Mesendoderm (in vitro differentiated cells): ENCODE measurements around the gene PSMD4.

Experiments
- DNase-seq: peaks from one replicate; pipeline ENCODE4 v3.0.0; 2013
- H2AK5ac ChIP-seq: 2 replicates; pipeline ENCODE4 v1.6.1; 2013; ENCODE audit warnings: low read length, inconsistent platforms
- H2BK120ac ChIP-seq: 2 replicates; pipeline ENCODE4 v1.6.1; 2013; ENCODE audit warnings: low read depth, mild to moderate bottlenecking, low read length, moderate library complexity, mixed read lengths
- H2BK15ac ChIP-seq: replicated peaks from 2 replicates; pipeline ENCODE4 v1.6.1; 2013; ENCODE audit warnings: low read depth, mild to moderate bottlenecking, moderate library complexity
- H2BK5ac ChIP-seq: 2 replicates; pipeline ENCODE4 v1.6.1; 2013; ENCODE audit warnings: low read length, inconsistent platforms
- H3K18ac ChIP-seq: 2 replicates; pipeline ENCODE4 v1.6.1; 2013; ENCODE audit warnings: mild to moderate bottlenecking, low read length, mixed read lengths
- H3K23ac ChIP-seq: one replicate; pipeline ENCODE4 v1.6.1; 2013; ENCODE audit warnings: low read length
- H3K27ac ChIP-seq: 2 replicates; pipeline ENCODE4 v1.5.1; 2013; ENCODE audit warnings: low read depth, mild to moderate bottlenecking, inconsistent platforms, low read length, moderate library complexity
- H3K27me3 ChIP-seq: 2 replicates; pipeline ENCODE4 v1.6.1; 2013; ENCODE audit warnings: low read length, control low read depth, mild to moderate bottlenecking, inconsistent platforms; ENCODE audit not compliant: insufficient read depth, poor library complexity
- H3K36me3 ChIP-seq: 2 replicates; pipeline ENCODE4 v1.6.1; 2013; ENCODE audit warnings: low read length, inconsistent platforms; ENCODE audit not compliant: control insufficient read depth, insufficient read depth
- H3K4ac ChIP-seq: one replicate; pipeline ENCODE4 v1.6.1; 2013; ENCODE audit warnings: low read depth, mild to moderate bottlenecking, low read length, moderate library complexity
- H3K4me1 ChIP-seq: 2 replicates; pipeline ENCODE4 v1.6.1; 2013; ENCODE audit warnings: low read depth, low read length, inconsistent platforms; ENCODE audit not compliant: control insufficient read depth
- H3K4me2 ChIP-seq: 2 replicates; pipeline ENCODE4 v1.6.1; 2013; ENCODE audit warnings: low read length
- H3K4me3 ChIP-seq: 2 replicates; pipeline ENCODE4 v1.5.1; 2013; ENCODE audit warnings: mild to moderate bottlenecking, low read length
- H3K56ac ChIP-seq: one replicate; pipeline ENCODE4 v1.6.1; 2013; ENCODE audit warnings: low read length
- H3K79me1 ChIP-seq: 2 replicates; pipeline ENCODE4 v1.6.1; 2013; ENCODE audit warnings: low read length, inconsistent platforms
- H3K79me2 ChIP-seq: 2 replicates; pipeline ENCODE4 v1.6.1; 2013; ENCODE audit warnings: mild to moderate bottlenecking, low read length; ENCODE audit not compliant: control insufficient read depth, insufficient read depth
- H3K9ac ChIP-seq: 2 replicates; pipeline ENCODE4 v1.6.1; 2013; ENCODE audit warnings: low read length, inconsistent platforms
- H4K5ac ChIP-seq: one replicate; pipeline ENCODE4 v1.6.1; 2013; ENCODE audit warnings: low read length
- H4K8ac ChIP-seq: one replicate; pipeline ENCODE4 v1.6.1; 2013; ENCODE audit warnings: low read depth, mild to moderate bottlenecking, control low read depth, low read length, moderate library complexity
- WGBS: extraction: QIAGEN DNeasy Blood & Tissue Kit; methylation state at CpG from one replicate; pipeline ENCODE4 v1.1.7; 2013; ENCODE audit warnings: low lambda C conversion rate, missing lambda C conversion rate; ENCODE audit not compliant: insufficient coverage; ENCODE audit errors: extremely low coverage; 5-methylcytosine and 5-hydroxymethylcytosine counted together

Gene PSMD4

GRCh38 chr1:151277249-151277648 is 22.7 kb downstream of the PSMD4 start:
- Histone ChIP-seq H3K4me1 (no peaks in the 10 kb centered on the region), H4K5ac (no peak overlapping the region)

GRCh38 chr1:151281225-151281968 is 26.9 kb downstream of the PSMD4 start:
- Histone ChIP-seq H3K4me3 (peak overlapping the region; percentile 37), H3K9ac (peak overlapping the region; percentile 93), H3K36me3 (no peaks in the 10 kb centered on the region), H3K27me3 (no peaks in the 10 kb centered on the region), H3K18ac (peak overlapping the region; percentile 18), H2AK5ac (no peak overlapping the region), H3K4ac (no peak overlapping the region), H4K5ac (no peak overlapping the region), H3K23ac (no peak overlapping the region), H3K4me2 (peak overlapping the region; percentile 31), H3K79me2 (peaks cover 19% of the 10 kb centered on the region), H2BK120ac (no peak overlapping the region), H2BK15ac (no peak overlapping the region), H3K79me1 (peaks cover 18% of the 10 kb centered on the region), H4K8ac (no peak overlapping the region), H3K27ac (peak overlapping the region; percentile 88), H2BK5ac (peak overlapping the region; percentile 96), H3K56ac (peak overlapping the region; percentile 85), H3K4me1 (no peaks in the 10 kb centered on the region)
- no CpG with 5 or more reads among the region's 48 CpGs for WGBS
- DNase-seq, result peak; percentile 99

More at GRCh38 chr1:151277249-151277648, 22.7 kb downstream of the PSMD4 start:
- no peak overlapping the region for H3K18ac ChIP-seq
- H2BK120ac ChIP-seq, result no peak overlapping the region
- no peaks in the 10 kb centered on the region for H3K79me2 ChIP-seq
- H3K27ac ChIP-seq, result no peak overlapping the region
- no peaks in the 10 kb centered on the region for H3K27me3 ChIP-seq
- H2BK15ac ChIP-seq, result no peak overlapping the region
- no peak overlapping the region for H2BK5ac ChIP-seq
- no peak overlapping the region for H3K9ac ChIP-seq
- H2AK5ac ChIP-seq, result no peak overlapping the region
- WGBS, result no CpG with 5 or more reads among the region's 2 CpGs
- no peak overlapping the region for H3K56ac ChIP-seq
- H3K4ac ChIP-seq, result no peak overlapping the region
- no peak overlapping the region for H3K4me2 ChIP-seq
- H3K4me3 ChIP-seq, result no peak overlapping the region
- H4K8ac ChIP-seq, result no peak overlapping the region
- H3K36me3 ChIP-seq, result no peaks in the 10 kb centered on the region
- DNase-seq, result no peak
- H3K23ac ChIP-seq, result no peak overlapping the region
- H3K79me1 ChIP-seq, result no peaks in the 10 kb centered on the region

GRCh38 chr1:151281969-151282882 is 27.7 kb downstream of the PSMD4 start, which contains the start of gene ZNF687:
ZNF687 (plus strand) TSS chr1:151282299; CDS start chr1:151286292, 3,993 bp downstream.
- H2BK120ac ChIP-seq, result no peak within 1 kb of the TSS
- H4K8ac ChIP-seq, result peak within 1 kb of the TSS; percentile 78
- H3K4me2 ChIP-seq, result peak within 1 kb of the TSS; percentile 95
- H3K56ac ChIP-seq, result peak within 1 kb of the TSS; percentile 92
- H2AK5ac ChIP-seq, result no peak within 1 kb of the TSS
- H3K4ac ChIP-seq, result peak within 1 kb of the TSS; percentile 82
- H3K27me3 ChIP-seq, result no peaks in the 10 kb centered on the region
- H3K9ac ChIP-seq, result peak within 1 kb of the TSS; percentile 93
- peak within 1 kb of the TSS; percentile 96 for H3K23ac ChIP-seq
- H2BK15ac ChIP-seq, result no peak within 1 kb of the TSS
- no peak within 1 kb of the TSS for H4K5ac ChIP-seq
- DNase-seq, result peak; percentile 100
- peak within 1 kb of the TSS; percentile 88 for H3K27ac ChIP-seq
- no peaks in the 10 kb centered on the region for H3K4me1 ChIP-seq
- H3K79me1 ChIP-seq, result peaks cover 19% of the 10 kb centered on the region
- peak within 1 kb of the TSS; percentile 96 for H2BK5ac ChIP-seq
- H3K4me3 ChIP-seq, result peak within 1 kb of the TSS; percentile 77
- WGBS, result no CpG with 5 or more reads among the region's 74 CpGs
- H3K18ac ChIP-seq, result peak within 1 kb of the TSS; percentile 81
- peaks cover 19% of the 10 kb centered on the region for H3K79me2 ChIP-seq
- peaks cover 7% of the 10 kb centered on the region for H3K36me3 ChIP-seq

- Histone ChIP-seq H3K4ac (peak overlapping the region; percentile 82), H4K5ac (no peak overlapping the region), H3K79me1 (peaks cover 20% of the 10 kb centered on the region), H3K23ac (peak overlapping the region; percentile 96), H2BK5ac (no peak overlapping the region), H3K79me2 (peaks cover 19% of the 10 kb centered on the region), H3K4me1 (no peaks in the 10 kb centered on the region), H3K4me2 (peak overlapping the region; percentile 95), H3K36me3 (peaks cover 8% of the 10 kb centered on the region), H2AK5ac (no peak overlapping the region), H3K56ac (peak overlapping the region; percentile 92), H2BK15ac (no peak overlapping the region), H4K8ac (peak overlapping the region; percentile 78), H3K27me3 (no peaks in the 10 kb centered on the region), H3K27ac (peak overlapping the region; percentile 87), H3K4me3 (peak overlapping the region; percentile 77), H2BK120ac (no peak overlapping the region), H3K9ac (peak overlapping the region; percentile 81), H3K18ac (peak overlapping the region; percentile 81)
- WGBS, result no CpG with 5 or more reads among the region's 44 CpGs
- peak; percentile 68 for DNase-seq
Observed at GRCh38 chr1:151282883-151283725, 28.6 kb downstream of the PSMD4 start.

- Histone ChIP-seq H3K36me3 (peaks cover 11% of the 10 kb centered on the region), H2AK5ac (no peak overlapping the region), H3K4me2 (no peak overlapping the region), H4K8ac (no peak overlapping the region), H3K79me1 (peaks cover 20% of the 10 kb centered on the region), H3K79me2 (peaks cover 19% of the 10 kb centered on the region), H3K4me1 (no peaks in the 10 kb centered on the region), H2BK15ac (no peak overlapping the region), H3K18ac (no peak overlapping the region), H3K27me3 (no peaks in the 10 kb centered on the region), H3K9ac (peak overlapping the region; percentile 81), H3K4ac (no peak overlapping the region), H4K5ac (no peak overlapping the region), H3K27ac (no peak overlapping the region), H2BK5ac (no peak overlapping the region), H3K4me3 (no peak overlapping the region), H3K56ac (peak overlapping the region; percentile 30), H2BK120ac (no peak overlapping the region), H3K23ac (no peak overlapping the region)
- no peak for DNase-seq
- no CpG with 5 or more reads among the region's 2 CpGs for WGBS
Observed at GRCh38 chr1:151284013-151284577, 29.6 kb downstream of the PSMD4 start.
